ENCODE data around the gene ANKMY1.

Gene ANKMY1

DNA sequence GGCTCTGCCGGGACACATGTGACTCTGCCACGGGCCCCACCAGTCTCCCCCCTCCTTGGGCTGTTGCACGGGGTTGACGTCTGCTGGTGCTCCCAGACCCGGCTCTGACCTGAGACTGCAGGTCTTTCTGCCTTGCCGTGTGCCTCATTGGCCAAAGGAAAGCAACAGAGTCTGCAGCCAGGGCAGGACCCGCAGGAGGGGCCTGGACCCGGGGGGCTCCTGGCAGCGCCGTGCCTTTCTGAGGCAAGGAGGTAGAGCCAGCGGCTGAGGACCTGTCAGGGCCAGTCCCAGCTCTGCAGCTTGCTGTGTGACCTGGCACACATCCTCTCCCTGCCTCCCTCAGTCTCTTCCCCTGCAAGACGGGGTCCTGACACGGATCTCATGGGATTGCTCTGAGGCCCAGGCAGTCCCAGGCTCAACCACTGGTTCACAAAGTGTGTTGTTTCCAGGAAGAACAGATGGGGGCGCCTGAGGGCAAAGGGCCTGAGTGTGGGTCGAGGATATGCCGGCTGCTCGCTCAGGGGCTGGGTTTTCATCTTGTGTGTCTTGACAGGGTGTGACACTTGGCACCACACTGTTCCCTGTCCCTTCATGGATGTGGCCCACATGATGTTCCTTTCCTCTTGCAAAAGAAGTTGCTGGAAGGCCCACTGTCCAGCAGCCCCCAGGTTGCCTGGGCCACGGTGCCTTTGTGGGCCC lies 37.7 kb upstream of the ANKMY1 start:
- DNase-seq (ENCODE audit: low read depth in 2 of 2): no peak

DNA sequence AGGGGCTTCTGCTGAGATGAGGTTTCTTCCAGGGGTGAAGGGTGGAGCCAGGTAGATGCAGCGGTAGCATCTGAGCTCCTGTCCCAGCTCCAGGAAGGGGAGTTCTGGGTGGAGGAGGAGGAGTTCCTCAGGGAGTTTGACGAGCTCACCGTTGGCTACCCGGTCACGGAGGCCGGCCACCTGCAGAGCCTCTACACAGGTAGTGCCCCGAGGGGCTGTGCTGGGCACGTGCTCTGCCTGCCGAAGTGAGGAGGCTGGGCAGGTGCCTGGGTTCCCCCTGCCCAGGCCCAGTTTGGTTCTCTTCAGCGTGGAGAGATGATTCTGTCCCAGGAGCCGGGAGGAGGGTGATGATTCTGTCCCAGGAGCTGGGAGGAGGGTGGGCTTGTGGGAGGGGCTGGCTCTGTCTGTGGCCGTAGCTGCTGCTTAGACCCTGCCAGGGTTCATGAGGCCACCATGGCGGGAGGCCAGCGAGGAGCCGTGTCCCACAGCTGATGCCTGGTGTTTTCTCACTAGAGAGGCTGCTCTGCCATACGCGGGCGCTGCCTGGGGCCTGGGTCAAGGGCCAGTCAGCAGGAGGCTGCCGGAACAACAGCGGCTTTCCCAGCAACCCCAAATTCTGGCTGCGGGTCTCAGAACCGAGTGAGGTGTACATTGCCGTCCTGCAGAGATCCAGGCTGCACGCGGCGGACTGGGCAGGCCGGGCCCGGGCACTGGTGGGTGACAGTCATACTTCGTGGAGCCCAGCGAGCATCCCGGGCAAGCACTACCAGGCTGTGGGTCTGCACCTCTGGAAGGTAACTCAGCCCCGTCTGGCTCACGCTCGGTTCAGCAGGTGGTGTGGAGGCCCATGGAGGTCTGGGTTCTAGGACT lies 37.0 kb upstream of the ANKMY1 start:
- no peak for DNase-seq (ENCODE audit: low read depth in 2 of 2)

DNA sequence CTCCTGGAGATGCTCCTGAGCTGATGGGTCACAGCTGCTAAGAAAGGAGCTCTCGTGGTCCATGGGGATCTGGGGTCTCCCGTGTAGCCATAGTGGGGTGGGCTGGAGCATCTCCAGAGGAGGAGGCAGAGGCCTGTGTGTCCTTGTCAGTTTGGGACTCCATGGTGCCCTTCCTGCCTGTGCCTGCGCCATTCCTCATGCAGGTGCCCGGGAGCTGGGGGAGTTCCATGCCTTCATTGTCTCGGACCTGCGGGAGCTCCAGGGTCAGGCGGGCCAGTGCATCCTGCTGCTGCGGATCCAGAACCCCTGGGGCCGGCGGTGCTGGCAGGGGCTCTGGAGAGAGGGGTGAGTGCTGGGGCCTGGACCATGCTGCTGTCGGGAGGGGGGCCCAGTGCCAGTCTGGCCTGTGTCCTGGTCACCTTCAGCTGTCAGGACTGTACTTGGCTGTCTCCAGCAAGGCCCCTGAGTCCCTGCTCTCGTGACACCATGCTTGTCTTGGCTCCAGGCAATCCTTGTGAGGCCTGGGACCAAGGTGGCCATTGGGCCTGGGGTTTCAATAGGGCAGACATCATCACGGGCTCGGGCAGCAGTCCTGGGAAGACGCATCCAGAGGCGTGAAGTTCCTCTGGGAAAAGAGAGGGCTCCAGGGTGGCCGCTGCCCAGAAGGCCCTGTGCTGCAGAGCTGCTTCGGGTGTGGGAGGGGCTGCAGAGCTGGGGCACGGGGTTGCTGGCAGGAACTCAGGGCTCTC lies 36.1 kb upstream of the ANKMY1 start:
- no peak for DNase-seq (ENCODE audit: low read depth in 2 of 2)

DNA sequence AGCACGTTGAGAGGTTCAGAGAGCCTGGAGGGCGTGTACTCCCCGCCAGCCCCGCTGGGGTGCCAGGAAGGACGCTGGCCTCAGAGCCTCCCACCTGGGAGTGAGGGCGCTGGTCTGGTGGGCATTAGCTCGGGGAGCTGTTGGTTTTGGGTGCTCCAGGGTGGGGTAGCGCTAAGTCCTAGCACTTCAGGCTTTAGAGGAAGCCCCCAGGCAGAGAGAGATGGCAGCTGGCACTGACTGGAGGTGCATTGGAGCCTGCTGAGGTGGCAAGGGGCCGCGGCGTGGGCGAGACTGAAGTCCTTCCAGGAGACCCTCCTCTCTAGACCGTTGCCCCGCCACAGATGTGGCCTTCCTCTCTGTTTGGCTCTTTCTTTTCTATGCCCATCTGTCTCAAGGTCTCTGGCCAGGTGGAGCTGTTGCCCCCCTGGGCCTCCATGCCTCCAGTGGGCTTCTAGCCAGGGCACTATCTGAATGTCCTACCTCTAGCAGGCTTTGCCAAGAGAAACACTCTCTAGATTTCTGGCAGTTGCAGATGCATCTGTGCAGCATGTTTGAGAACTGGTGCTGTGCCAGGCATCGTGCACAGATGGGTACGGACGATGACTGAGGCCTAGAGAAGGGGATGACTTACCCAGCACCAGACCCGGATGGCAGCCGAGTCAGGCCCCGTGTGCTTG lies 35.4 kb upstream of the ANKMY1 start:
- no peak for DNase-seq (ENCODE audit: low read depth in 2 of 2)

DNA sequence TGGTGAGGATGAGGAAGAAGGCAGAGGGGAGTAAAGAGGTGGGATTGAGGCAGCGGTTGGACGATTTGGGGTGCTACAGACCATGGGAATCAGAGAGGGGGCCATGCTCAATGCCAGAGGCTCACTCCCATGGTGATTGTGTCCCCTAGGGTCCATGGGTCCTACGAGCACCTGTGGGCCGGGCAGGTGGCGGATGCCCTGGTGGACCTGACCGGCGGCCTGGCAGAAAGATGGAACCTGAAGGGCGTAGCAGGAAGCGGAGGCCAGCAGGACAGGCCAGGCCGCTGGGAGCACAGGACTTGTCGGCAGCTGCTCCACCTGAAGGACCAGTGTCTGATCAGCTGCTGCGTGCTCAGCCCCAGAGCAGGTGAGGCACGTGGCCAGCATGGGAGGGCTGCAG lies 34.0 kb upstream of the ANKMY1 start:
- DNase-seq (ENCODE audit: low read depth in 2 of 2): no peak

DNA sequence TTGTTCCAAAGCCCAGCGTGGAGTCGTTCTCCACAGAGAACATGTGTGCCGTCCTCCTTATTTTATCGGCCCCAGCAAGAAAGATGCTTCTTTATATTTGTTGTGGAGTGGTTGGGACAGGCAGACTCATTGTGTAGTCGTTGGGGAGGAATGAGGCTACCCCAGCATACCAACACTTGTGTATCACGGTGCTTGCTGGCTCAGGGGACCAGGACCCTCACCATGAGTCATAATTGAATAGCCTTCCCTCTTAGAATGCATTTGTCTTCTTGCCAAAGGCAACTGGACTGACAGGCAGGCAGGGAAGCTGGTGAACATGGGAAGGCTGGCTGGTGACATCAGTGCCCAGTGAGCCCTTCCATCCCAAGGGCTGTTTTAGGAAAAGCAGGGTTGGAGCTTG lies 33.4 kb upstream of the ANKMY1 start:
- no peak for DNase-seq (ENCODE audit: low read depth in 2 of 2)

DNA sequence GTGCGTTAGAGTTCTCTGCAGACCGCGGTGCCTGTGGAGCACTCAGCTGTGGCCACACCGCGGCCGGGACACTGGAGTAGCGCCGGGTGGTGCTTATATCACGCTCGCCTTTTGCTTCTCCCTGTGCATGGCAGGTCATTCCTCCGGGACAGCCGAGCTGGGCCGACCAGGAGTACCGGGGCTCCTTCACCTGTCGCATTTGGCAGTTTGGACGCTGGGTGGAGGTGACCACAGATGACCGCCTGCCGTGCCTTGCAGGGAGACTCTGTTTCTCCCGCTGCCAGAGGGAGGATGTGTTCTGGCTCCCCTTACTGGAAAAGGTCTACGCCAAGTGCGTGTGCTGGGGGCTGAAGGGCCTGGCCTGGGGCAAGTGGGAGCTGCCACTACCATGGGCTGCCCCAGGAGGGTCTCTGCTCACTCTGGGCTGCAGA lies 32.9 kb upstream of the ANKMY1 start:
- no peak for DNase-seq (ENCODE audit: low read depth in 2 of 2)

DNA sequence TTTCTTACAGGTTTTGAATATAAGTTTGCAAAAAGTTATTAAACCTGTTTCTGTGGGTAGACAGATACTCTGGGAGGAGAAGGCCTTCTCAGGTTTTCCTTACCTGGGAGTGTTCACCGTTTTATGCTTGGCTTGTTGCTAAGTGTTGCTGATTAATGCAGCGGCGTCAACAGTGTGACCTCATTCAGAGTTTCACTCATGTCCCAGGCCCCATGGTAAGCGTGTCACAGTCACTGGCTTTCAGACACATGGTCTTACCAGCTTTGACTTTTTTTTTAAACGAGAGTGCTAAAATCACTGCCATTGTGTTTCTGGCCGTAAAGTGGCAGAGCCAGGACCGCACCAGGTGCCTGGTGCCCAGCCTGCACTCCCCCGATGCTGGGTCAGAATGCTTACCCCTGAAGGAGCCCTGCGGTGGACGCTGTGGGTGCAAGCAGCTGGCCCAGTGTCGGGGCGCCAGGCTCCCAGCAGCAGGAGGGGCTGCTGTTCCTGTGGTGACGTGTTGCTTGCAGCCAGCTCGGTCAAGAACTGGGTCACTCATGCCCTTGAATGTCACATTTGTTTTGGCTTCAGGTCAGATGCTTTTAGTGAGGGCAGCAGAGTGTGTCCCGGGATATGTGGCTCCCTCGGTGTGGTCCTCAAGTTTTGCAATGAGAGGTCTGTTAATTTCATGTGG lies 32.2 kb upstream of the ANKMY1 start:
- no peak for DNase-seq (ENCODE audit: low read depth in 2 of 2)

DNA sequence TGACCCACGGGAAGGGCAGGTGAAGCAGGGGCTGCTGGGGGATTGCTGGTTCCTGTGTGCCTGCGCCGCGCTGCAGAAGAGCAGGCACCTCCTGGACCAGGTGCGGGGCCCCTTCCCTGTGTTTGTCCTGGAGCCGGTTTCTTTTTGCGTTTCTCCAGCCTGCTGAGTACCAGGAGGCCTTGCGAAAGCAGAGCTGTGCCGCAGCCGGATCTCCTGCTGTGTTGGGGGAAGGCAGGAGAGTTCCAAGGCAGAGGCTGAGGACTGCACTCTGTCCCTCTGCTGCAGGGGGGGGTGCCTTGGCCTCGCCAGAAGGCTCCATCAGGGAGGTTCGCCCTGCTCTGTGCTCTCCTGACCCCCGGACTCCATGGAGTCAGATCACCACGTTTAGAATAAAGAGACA lies 31.6 kb upstream of the ANKMY1 start:
- no peak for DNase-seq (ENCODE audit: low read depth in 2 of 2)

DNA sequence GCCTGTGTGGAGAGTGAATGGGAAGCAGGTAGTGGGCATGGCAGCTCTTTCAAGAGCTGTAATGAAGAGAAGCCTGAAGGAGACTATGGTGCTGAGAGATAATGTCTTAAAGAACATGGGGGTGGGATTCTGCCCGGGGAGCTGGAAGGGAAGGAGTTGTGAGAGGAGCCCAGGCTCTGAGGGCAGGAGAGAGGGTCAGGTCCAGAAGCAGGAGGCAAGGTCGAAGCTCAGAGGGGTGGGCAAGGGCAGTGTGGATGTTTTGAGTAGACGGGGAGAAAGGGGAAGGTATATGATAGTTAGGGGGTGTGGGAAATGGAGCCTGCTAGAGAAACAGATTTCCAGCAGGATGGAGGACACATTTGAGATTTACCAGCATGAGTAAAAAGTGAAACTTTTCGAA lies 30.9 kb upstream of the ANKMY1 start:
- no peak for DNase-seq (ENCODE audit: low read depth in 2 of 2)

DNA sequence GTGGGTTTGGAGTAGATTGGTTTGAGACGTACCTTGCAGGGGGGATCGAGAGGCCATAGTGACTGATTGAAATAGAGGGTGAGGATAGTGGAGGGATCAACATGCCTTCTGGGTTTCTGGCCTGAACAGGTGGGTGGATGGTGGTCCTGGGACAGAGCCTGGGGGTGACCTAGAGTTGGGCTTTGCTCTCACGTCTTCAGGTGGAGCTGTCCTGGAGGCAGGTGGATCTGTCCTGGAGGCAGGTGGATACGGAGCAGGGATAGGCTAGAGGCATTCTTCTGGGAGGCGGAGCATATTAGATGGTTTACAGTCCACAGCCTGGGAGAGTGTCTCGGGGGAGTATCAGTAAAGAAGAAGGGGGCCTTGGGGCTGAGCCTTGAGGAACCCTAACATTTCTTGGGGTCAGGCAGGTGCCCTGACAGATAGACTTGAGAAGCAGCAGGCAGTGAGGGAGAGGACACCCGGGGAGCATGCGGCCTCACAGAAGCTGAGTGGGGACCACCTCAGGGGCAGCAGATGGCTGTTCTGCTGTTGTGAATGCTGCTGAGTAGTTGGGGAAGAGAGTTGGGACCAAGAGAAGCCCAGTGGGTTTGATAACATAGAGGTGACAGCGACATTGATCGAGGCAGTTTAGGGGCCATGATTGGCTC lies 30.3 kb upstream of the ANKMY1 start:
- DNase-seq (ENCODE audit: low read depth in 2 of 2): no peak

DNA sequence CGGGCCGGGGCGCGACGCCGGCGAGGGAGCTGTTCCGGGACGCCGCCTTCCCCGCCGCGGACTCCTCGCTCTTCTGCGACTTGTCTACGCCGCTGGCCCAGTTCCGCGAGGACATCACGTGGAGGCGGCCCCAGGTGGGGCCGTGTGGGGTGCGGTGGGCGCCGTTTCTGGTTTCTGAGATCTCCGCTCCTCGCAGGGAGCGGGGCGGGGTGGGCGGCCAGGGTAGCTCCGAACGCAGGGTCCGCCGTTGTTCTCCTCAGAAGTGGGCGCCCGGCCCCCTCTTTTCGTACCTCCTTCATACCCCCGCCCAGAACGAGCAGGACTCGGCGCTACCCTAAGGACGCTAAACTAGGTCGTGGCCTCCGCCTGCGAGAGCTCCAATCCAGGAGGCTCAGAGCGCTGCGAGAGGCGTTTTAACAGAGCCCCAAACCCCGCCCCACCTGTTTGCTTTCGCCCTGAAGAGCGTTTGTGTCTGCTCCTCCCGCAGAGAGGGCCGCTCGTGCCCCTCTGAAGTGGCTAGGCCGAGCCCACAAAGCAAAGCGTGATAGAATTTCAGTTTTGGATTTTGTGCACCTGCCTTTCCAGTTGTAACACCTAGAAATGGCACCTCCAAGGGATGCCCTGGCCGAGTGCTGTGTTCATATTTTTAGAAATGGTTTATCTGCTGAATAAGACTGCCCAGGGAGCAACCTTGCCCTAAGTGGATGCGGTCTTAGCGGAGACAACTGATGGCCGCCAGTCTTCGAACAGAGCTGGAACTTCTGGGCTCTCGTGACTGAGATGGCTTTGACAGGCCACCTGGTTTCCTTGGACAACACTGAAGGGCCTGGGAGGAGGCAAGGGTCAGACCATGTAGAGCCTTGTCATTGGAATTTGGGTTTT lies 29.4 kb upstream of the ANKMY1 start:
- no peak for DNase-seq (ENCODE audit: low read depth in 2 of 2)

DNA sequence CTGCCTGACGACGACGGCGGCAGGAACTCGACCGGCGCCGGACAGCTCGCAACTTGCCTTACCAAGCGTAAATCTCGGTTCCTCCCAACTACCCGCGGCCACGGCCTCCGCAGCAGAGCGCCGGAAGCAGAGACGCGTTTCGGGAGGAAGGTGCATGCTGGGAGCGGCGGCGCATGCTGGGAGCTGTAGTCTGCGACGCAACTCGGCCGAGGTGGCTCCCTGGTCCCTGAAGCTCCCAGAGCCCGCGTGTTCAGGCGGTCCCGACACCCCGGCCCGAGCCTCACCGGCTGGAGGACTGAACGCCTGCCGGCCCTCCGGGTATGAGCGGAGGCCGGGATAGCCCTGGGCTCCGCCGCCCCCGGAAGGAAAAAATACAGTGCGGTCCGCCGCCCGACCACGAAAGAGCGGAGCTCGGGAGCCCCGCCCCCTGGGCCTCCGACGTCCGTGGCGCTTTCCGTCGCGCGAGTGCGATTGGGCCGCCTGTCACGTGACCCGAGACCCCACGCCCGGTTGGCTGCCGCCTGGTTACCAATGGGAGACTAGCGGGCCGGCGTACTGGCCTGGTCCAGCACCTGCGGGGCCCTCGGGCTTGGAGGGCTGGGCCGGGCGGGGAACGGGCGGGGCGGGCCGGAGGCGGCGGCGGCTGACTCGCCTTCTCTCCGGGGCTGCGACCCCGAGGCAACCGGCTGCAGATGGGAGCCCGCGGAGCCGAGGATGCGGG lies 28.6 kb upstream of the ANKMY1 start, which contains the start of gene CAPN10:
Gene CAPN10, plus strand, starts transcription at position 537 of the 721 bp plus-strand sequence. Its CDS starts 178 bp downstream, at position 715.
- DNase-seq (ENCODE audit: low read depth in 2 of 2): peak; percentile 86 to 88

DNA sequence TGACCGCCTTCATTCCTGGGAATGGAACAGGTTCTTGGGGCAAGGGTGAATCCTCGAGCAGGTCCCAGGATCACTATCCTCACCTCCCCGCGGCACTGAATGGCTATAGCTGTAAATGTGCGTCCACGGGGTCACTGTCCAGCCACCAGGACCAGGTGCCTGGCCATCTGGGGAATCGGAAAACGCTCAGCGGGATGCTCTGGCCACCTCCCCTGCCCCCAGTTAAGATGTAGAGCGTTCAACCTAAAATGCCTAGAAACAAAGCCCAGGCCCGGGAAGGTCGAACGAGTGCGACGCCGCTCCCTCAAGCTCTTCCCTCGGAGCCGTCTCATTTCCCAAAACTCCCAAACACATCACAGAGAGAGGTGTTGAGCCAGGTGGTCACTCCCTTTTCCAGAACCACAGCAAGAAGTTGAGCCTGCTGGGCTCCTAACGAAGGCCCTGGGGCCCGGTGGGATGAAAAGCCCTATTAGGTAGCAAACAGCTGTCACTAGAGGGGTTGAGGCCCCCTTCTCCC lies 28.0 kb upstream of the ANKMY1 start:
- no peak for DNase-seq (ENCODE audit: low read depth in 2 of 2)

DNA sequence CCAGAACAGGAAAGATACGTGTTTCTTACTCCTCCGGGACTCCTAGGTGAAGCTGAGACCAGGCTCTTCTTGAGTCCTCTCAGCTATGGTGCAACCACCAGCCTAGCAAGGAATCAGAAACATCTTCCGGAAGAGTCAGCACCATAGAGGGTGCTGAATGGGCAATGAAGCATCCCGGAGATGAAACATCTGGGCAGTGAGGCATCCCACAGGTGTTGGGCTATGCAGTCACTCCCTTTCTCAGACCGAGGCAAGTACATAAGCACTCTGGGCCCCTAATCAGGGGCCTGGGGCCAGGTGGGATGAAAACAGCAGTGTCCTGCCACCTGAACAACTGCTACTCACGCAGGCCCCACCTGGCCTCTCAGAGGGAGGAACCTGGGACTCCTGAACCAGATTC lies 27.3 kb upstream of the ANKMY1 start:
- no peak for DNase-seq (ENCODE audit: low read depth in 2 of 2)

DNA sequence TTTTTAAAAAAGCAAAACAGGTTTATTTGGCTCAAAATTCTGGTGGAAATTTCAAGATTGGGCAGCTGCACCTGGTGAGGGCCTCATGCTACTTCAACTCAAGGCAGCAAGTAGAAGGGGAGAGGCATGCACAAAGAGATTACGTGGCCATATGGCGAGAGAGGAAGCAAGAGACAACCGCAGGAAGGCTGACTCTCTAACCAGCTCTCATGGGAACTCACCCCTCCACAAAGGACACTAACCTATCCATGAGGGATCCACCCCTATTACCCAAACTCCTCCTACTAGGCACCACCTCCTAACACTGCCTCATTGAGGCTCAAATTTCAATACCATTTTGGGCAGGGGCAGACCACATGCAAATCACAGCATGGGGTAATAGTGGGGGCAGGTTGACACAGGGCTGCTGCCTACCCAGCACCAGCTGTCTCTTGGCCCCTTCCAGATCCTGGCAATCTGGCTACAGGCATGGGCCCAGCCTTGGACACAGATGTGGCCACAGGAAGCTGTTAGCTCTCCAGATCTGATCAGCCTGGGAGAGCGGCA lies 26.8 kb upstream of the ANKMY1 start:
- no peak for DNase-seq (ENCODE audit: low read depth in 2 of 2)

DNA sequence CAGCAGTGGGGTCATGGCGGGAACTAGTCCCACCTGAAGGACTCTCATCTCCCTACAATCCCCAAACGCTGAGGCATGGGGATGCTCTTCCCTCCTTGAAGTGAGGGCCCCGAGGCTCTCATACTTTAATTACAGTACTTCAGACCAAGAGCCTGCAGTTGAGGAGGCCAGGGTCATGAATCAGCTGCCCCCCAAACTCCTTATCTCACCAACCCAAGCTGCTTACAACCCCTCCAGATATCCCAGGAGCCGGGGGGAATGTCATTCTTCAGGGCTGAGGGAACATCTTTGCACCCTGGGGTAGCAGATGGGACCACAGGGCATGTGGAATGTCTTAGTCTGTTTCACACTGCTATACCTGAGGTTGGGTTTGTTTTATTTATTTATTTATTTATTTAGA lies 26.0 kb upstream of the ANKMY1 start:
- no peak for DNase-seq (ENCODE audit: low read depth in 2 of 2)

DNA sequence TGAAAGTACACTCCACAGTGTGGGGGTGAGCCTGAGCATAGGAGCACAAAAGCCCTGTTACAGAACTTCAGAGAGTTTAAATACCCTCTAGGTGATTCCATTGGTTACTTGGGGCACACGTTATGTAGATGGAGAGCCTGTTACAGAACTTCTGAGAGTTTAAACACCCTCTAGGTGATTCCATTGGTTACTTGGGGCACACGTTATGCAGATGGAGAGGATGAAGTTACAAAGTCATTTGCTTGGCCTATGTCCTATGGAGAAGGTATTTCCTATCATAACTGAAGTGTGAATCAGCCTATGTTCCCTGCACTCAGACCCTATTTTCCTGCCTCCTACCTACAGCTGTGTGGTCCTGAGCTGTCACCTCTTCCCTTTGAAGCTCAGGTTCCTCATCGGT lies 25.0 kb upstream of the ANKMY1 start:
- no peak for DNase-seq (ENCODE audit: low read depth in 2 of 2)

DNA sequence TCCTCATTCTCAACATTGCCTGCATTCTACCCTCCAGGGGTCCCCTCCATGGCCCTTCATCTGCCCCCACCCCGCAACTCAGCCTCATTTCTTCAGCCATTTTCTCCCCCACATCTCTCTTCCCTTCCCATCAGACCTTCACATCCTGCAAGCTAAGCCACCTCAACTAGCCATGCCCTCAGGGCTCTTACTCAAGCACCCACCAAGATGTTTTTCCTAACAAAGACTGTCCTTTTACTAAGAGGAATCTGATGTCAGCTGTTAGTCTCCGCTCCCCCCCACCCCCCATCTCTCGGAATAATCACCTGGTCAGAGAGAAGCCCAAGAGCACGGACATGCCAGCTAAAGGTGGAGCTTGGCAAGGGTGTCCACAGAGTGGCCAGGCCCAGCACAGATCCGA lies 24.0 kb upstream of the ANKMY1 start:
- no peak for DNase-seq (ENCODE audit: low read depth in 2 of 2)

All from stimulated activated CD4-positive, alpha-beta T cell treated with anti-CD3 and anti-CD28 coated beads, Interleukin-1b, Interleukin-23, amount 100 ng/mL, for 1 hour (primary cell).